Panc1 (cell line): ENCODE measurements around the gene INPP1.

ENCODE experiments used
- POLR2AphosphoS5 ChIP-seq: IDR thresholded peaks from 2 replicates; pipeline ENCODE4 v1.6.1; 2012; ENCODE audit warnings: mild to moderate bottlenecking, low read depth, low read length, moderate library complexity
- TF ChIP-seq, protein P1 (sequence below): fragments of 450-650 bp; IDR thresholded peaks from 2 replicates; pipeline ENCODE4 v1.5.1; 2017; ENCODE audit warnings: mild to moderate bottlenecking
- TF ChIP-seq, protein P2 (sequence below), 2 experiments: IDR thresholded peaks; 2 replicates each; pipeline ENCODE4 v1.6.1; 2011 to 2012; ENCODE audit warnings: low read depth in 2 of 2, control low read depth in 1 of 2, low read length in 1 of 2, mild to moderate bottlenecking in 1 of 2, moderate library complexity in 1 of 2; ENCODE audit not compliant: insufficient read depth in 1 of 2

DNA sequence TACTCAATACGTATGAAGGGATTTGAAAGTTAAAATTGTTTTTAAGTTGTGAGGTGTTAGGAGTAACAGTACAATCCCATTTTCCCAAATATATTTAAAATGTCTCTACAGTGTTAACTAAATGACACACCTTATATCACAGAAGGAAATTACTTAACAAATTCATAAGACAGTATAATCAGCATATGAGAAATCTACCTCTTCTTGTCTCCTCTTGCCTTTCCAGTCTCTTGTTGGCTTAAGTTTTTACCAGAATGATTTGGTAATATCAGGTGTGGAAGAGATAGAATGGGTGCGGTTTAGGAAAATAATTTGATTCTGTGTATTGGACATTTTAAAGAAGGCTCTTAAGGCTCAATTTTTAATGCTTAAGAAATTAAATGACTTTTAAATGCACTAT, 9.5 kb upstream of the INPP1 start:
- TF ChIP-seq, protein P1, sequence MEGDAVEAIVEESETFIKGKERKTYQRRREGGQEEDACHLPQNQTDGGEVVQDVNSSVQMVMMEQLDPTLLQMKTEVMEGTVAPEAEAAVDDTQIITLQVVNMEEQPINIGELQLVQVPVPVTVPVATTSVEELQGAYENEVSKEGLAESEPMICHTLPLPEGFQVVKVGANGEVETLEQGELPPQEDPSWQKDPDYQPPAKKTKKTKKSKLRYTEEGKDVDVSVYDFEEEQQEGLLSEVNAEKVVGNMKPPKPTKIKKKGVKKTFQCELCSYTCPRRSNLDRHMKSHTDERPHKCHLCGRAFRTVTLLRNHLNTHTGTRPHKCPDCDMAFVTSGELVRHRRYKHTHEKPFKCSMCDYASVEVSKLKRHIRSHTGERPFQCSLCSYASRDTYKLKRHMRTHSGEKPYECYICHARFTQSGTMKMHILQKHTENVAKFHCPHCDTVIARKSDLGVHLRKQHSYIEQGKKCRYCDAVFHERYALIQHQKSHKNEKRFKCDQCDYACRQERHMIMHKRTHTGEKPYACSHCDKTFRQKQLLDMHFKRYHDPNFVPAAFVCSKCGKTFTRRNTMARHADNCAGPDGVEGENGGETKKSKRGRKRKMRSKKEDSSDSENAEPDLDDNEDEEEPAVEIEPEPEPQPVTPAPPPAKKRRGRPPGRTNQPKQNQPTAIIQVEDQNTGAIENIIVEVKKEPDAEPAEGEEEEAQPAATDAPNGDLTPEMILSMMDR, result no peak
- TF ChIP-seq, protein P2, sequence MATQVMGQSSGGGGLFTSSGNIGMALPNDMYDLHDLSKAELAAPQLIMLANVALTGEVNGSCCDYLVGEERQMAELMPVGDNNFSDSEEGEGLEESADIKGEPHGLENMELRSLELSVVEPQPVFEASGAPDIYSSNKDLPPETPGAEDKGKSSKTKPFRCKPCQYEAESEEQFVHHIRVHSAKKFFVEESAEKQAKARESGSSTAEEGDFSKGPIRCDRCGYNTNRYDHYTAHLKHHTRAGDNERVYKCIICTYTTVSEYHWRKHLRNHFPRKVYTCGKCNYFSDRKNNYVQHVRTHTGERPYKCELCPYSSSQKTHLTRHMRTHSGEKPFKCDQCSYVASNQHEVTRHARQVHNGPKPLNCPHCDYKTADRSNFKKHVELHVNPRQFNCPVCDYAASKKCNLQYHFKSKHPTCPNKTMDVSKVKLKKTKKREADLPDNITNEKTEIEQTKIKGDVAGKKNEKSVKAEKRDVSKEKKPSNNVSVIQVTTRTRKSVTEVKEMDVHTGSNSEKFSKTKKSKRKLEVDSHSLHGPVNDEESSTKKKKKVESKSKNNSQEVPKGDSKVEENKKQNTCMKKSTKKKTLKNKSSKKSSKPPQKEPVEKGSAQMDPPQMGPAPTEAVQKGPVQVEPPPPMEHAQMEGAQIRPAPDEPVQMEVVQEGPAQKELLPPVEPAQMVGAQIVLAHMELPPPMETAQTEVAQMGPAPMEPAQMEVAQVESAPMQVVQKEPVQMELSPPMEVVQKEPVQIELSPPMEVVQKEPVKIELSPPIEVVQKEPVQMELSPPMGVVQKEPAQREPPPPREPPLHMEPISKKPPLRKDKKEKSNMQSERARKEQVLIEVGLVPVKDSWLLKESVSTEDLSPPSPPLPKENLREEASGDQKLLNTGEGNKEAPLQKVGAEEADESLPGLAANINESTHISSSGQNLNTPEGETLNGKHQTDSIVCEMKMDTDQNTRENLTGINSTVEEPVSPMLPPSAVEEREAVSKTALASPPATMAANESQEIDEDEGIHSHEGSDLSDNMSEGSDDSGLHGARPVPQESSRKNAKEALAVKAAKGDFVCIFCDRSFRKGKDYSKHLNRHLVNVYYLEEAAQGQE (IDR thresholded peaks at IDR 0.05; ENCODE audit: insufficient read depth in 1 of 2, low read depth in 2 of 2, low read length in 1 of 2), result no peak
- TF ChIP-seq POLR2AphosphoS5, result no peak
